Measurements from ENCODE around the gene PACSIN2.

Gene PACSIN2

DNA sequence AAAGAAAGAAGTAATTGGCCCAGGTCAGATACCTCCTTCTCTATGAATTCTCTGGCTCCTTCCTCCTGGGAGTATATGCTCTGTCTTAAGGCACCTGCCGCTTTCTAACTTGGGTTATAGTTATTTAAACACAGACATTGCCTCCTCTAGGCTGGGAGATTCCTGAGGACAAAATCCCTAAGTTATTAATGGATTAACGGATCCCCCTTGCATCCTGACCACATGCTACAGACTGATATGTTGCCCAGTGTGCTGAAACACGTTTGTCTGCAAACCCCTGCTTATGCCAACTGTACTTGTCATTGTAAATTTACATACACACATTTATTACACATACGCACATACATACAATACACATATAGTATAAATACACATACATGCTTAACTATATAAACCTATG lies 35.3 kb downstream of the PACSIN2 start:
- Histone ChIP-seq H3K9me2 (replicated peaks; ENCODE audit: control insufficient read depth, low read length) (no peaks in the 10 kb centered on the region), H4K20me1 (ENCODE audit: control insufficient read depth, insufficient read depth, low read depth, low read length) (peaks cover 15% of the 10 kb centered on the region), H3K27ac (ENCODE audit: low read depth, low read length) (no peak overlapping the region), H3K4me3 (ENCODE audit: low read length) (no peak overlapping the region), H3K79me2 (ENCODE audit: control insufficient read depth, low read length) (peaks cover 62% of the 10 kb centered on the region), H3K9me3 (ENCODE audit: control insufficient read depth, insufficient read depth, low read length) (no peaks in the 10 kb centered on the region), H3F3A (ENCODE audit: control insufficient read depth, insufficient read depth) (no peaks in the 10 kb centered on the region), H3K27me3 (ENCODE audit: control insufficient read depth, low read length) (no peaks in the 10 kb centered on the region), H3K4me1 (ENCODE audit: control insufficient read depth, low read length) (peaks cover 11% of the 10 kb centered on the region), H3K4me2 (ENCODE audit: low read length) (no peak overlapping the region), H3K36me3 (ENCODE audit: control insufficient read depth, low read length) (no peaks in the 10 kb centered on the region)
- no peak for TF ChIP-seq EZH2phosphoT487 (IDR thresholded peaks at IDR 0.05; ENCODE audit: borderline replicate concordance, low read length)
- TF ChIP-seq, protein P1, sequence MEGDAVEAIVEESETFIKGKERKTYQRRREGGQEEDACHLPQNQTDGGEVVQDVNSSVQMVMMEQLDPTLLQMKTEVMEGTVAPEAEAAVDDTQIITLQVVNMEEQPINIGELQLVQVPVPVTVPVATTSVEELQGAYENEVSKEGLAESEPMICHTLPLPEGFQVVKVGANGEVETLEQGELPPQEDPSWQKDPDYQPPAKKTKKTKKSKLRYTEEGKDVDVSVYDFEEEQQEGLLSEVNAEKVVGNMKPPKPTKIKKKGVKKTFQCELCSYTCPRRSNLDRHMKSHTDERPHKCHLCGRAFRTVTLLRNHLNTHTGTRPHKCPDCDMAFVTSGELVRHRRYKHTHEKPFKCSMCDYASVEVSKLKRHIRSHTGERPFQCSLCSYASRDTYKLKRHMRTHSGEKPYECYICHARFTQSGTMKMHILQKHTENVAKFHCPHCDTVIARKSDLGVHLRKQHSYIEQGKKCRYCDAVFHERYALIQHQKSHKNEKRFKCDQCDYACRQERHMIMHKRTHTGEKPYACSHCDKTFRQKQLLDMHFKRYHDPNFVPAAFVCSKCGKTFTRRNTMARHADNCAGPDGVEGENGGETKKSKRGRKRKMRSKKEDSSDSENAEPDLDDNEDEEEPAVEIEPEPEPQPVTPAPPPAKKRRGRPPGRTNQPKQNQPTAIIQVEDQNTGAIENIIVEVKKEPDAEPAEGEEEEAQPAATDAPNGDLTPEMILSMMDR (IDR thresholded peaks at IDR 0.05; ENCODE audit: low read depth, low read length, poor library complexity, severe bottlenecking), result no peak

DNA sequence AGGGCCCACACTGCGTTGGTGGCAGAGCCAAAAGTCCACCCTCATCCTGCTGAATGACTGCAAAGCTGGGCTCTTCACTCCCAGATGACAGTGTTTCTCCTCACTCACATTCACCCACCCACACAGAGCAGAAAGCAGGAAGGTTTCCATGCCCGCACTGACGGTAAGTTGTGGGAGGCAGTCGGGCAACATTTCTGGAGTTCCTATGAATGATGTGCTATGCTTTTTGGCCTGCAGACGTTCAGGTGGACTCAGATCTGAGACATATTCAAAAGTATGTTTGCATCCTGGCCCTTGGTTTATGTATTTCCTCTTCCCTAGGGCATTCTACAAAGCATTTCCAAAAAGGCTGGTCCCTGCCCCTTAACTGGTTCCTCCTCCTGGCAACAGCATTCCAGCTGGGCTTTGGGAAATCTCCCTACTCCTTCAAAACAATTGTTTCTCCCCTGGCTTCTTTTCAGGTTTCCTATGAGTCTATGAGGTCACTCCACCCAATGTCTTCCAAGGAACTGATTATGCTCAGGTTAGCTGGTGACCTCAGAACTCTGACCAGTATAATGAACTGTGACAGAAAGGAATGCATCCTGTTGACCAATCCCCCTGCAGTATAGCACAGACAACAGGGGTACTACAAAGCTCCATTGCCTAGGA lies 36.4 kb downstream of the PACSIN2 start:
- TF ChIP-seq, protein P1 (IDR thresholded peaks at IDR 0.05; ENCODE audit: low read depth, low read length, poor library complexity, severe bottlenecking), result no peak
- no peak for TF ChIP-seq EZH2phosphoT487 (IDR thresholded peaks at IDR 0.05; ENCODE audit: borderline replicate concordance, low read length)
- H3K27me3 ChIP-seq (ENCODE audit: control insufficient read depth, low read length), result no peaks in the 10 kb centered on the region
- H3K9me2 ChIP-seq (replicated peaks; ENCODE audit: control insufficient read depth, low read length), result no peaks in the 10 kb centered on the region
- H3K4me3 ChIP-seq (ENCODE audit: low read length), result no peak overlapping the region
- no peak overlapping the region for H3K4me2 ChIP-seq (ENCODE audit: low read length)
- peaks cover 12% of the 10 kb centered on the region for H3K4me1 ChIP-seq (ENCODE audit: control insufficient read depth, low read length)
- H3K36me3 ChIP-seq (ENCODE audit: control insufficient read depth, low read length), result no peaks in the 10 kb centered on the region
- H4K20me1 ChIP-seq (ENCODE audit: control insufficient read depth, insufficient read depth, low read depth, low read length), result peaks cover 16% of the 10 kb centered on the region
- no peak overlapping the region for H3K27ac ChIP-seq (ENCODE audit: low read depth, low read length)
- H3K79me2 ChIP-seq (ENCODE audit: control insufficient read depth, low read length), result peaks cover 61% of the 10 kb centered on the region
- H3K9me3 ChIP-seq (ENCODE audit: control insufficient read depth, insufficient read depth, low read length), result no peaks in the 10 kb centered on the region
- H3F3A ChIP-seq (ENCODE audit: control insufficient read depth, insufficient read depth), result no peaks in the 10 kb centered on the region

DNA sequence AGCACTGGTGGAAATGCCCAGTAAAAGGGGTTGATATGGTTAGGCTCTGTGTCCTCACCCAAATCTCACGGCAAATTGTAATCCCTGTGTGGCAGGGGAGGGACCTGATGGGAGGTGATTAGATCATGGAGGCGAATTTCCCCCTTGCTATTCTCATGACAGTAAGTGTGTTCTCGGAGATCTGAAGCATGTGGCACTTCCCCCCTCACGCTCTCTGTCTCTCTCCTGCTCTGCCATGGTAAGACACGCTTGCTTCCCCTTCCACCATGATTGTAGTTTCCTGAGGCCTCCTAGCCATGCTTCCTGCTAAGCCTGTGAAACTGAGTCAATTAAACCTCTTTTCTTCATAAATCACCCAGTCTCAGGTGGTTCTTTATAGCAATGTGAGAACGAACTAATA lies 37.4 kb downstream of the PACSIN2 start:
- TF ChIP-seq EZH2phosphoT487 (IDR thresholded peaks at IDR 0.05; ENCODE audit: borderline replicate concordance, low read length), result no peak
- peaks cover 15% of the 10 kb centered on the region for H3K4me1 ChIP-seq (ENCODE audit: control insufficient read depth, low read length)
- H3K4me3 ChIP-seq (ENCODE audit: low read length), result no peak overlapping the region
- H3F3A ChIP-seq (ENCODE audit: control insufficient read depth, insufficient read depth), result no peaks in the 10 kb centered on the region
- H3K9me3 ChIP-seq (ENCODE audit: control insufficient read depth, insufficient read depth, low read length), result no peaks in the 10 kb centered on the region
- peaks cover 65% of the 10 kb centered on the region for H3K79me2 ChIP-seq (ENCODE audit: control insufficient read depth, low read length)
- H3K36me3 ChIP-seq (ENCODE audit: control insufficient read depth, low read length), result no peaks in the 10 kb centered on the region
- H4K20me1 ChIP-seq (ENCODE audit: control insufficient read depth, insufficient read depth, low read depth, low read length), result peaks cover 23% of the 10 kb centered on the region
- H3K4me2 ChIP-seq (ENCODE audit: low read length), result no peak overlapping the region; the same call in 1 of the 2 replicates
- H3K27me3 ChIP-seq (ENCODE audit: control insufficient read depth, low read length), result no peaks in the 10 kb centered on the region
- H3K27ac ChIP-seq (ENCODE audit: low read depth, low read length), result no peak overlapping the region
- no peaks in the 10 kb centered on the region for H3K9me2 ChIP-seq (replicated peaks; ENCODE audit: control insufficient read depth, low read length)

DNA sequence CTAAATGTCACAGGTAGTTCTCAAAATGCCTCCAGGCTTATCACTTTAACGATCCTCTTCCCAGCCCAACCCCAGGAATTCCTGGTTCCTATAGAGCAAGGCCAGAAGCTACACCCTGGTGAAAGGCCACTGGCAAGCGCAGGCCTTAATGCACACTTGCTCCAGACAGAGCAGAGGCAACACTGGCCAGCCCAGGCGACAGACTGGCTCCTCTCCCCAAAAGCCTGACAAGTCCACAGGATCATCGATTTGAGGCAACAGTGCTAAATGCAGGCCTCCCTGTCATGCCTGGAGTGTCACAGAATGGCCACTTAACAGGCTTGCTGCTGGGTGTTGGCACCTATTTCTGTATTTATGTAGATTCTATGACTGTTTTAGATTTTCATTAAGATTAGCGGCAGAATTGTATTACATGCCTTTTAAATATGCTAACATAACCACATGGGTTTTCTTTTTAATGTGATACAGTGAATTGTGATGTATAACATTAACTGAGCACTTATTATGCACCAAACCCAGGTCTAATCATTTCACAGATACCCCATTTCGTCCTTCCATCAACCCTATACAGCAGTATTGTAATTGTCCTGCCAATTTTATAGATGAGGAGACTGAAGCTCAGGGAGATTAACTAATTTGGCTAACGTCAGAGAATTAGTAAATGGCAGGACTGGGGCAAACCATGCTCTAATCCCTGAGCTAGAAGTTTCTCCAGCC lies 38.6 kb downstream of the PACSIN2 start:
- Histone ChIP-seq H3K79me2 (ENCODE audit: control insufficient read depth, low read length) (peaks cover 71% of the 10 kb centered on the region), H3K9me3 (ENCODE audit: control insufficient read depth, insufficient read depth, low read length) (no peaks in the 10 kb centered on the region), H3K36me3 (ENCODE audit: control insufficient read depth, low read length) (no peaks in the 10 kb centered on the region), H3F3A (ENCODE audit: control insufficient read depth, insufficient read depth) (no peaks in the 10 kb centered on the region), H3K4me1 (ENCODE audit: control insufficient read depth, low read length) (peaks cover 15% of the 10 kb centered on the region), H3K27me3 (ENCODE audit: control insufficient read depth, low read length) (no peaks in the 10 kb centered on the region), H3K9me2 (replicated peaks; ENCODE audit: control insufficient read depth, low read length) (no peaks in the 10 kb centered on the region), H3K4me3 (ENCODE audit: low read length) (no peak overlapping the region), H3K4me2 (ENCODE audit: low read length) (no peak overlapping the region), H3K27ac (ENCODE audit: low read depth, low read length) (no peak overlapping the region), H4K20me1 (ENCODE audit: control insufficient read depth, insufficient read depth, low read depth, low read length) (peaks cover 23% of the 10 kb centered on the region)
- TF ChIP-seq EZH2phosphoT487 (IDR thresholded peaks at IDR 0.05; ENCODE audit: borderline replicate concordance, low read length), result no peak
- TF ChIP-seq, protein P1 (IDR thresholded peaks at IDR 0.05; ENCODE audit: low read depth, low read length, poor library complexity, severe bottlenecking), result no peak

Data from DOHH2 (cell line).